Stimulated activated naive CD8-positive, alpha-beta T cell treated with anti-CD3 and anti-CD28 coated beads, Interleukin-15, Interleukin-2, amounts not matched to agents 100 ng/mL and 50 ng/mL, for 24 hours (primary cell): ENCODE data around the gene SH3RF1.
"Not testable (repeated sequence)": the region's sequence is repeated elsewhere in the genome, so short reads cannot be mapped to it uniquely, and the experiment has no call there.

ENCODE experiments used
- H3K27ac Mint-ChIP-seq: one replicate; pipeline ENCODE4 v1.8.0; 2021; ENCODE audit warnings: mild to moderate bottlenecking, mixed read lengths
- H3K27me3 Mint-ChIP-seq: one replicate; pipeline ENCODE4 v1.8.0; 2021; ENCODE audit warnings: mixed read lengths
- H3K36me3 Mint-ChIP-seq: one replicate; pipeline ENCODE4 v1.8.0; 2021; ENCODE audit warnings: low read depth, mixed read lengths
- H3K4me1 Mint-ChIP-seq: one replicate; pipeline ENCODE4 v1.8.0; 2021; ENCODE audit warnings: low read depth, mixed read lengths
- H3K4me3 Mint-ChIP-seq: one replicate; pipeline ENCODE4 v1.8.0; 2021; ENCODE audit warnings: mild to moderate bottlenecking, mixed read lengths
- H3K9me3 Mint-ChIP-seq: one replicate; pipeline ENCODE4 v1.8.0; 2021; ENCODE audit warnings: mixed read lengths

SH3RF1 gene

DNA sequence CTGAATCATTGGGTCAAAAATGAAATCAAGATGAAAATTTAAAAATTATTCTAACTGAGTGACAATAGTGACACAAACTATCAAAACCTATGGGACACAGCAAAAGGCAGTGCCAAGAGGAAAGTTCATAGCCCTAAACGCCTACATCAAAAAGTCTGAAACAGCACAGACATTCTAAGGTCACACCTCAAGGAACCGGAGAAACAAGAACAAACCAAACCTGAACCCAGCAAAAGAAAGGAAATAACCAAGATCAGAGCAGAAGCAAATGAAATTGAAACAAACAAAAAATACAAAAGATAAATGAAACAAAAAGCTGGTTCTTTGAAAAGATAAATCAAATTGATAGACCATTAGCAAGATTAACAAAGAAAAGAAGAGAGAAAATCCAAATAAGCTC, 80.8 kb downstream of the SH3RF1 start:
- H3K27ac Mint-ChIP-seq, H3K27me3 Mint-ChIP-seq, H3K4me1 Mint-ChIP-seq, H3K9me3 Mint-ChIP-seq, H3K4me3 Mint-ChIP-seq, H3K36me3 Mint-ChIP-seq: not testable (repeated sequence)

DNA sequence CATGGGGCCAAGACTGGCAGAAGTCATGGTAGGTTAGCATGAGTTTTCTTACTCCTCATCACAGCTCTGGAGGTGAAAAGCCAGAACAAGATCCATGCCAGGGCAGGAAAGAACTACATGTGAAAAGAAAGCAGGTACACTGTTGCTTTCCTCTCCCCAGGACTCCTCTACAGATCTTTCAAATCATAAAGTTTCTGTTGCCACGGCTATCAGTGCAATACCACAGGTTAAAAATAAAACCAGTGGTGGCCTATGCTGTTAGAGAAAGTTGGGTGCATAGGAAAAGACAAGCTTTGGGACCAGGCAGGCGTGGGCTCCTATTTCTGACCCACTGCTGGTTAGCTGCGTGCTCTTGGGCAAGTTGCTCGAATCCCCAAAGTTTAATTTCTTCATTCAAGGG, 81.4 kb downstream of the SH3RF1 start:
- H3K4me1 Mint-ChIP-seq = no peaks in the 10 kb centered on the region
- H3K36me3 Mint-ChIP-seq = no peaks in the 10 kb centered on the region
- no peak overlapping the region for H3K27ac Mint-ChIP-seq
- no peaks in the 10 kb centered on the region for H3K27me3 Mint-ChIP-seq
- H3K4me3 Mint-ChIP-seq = no peak overlapping the region
- no peaks in the 10 kb centered on the region for H3K9me3 Mint-ChIP-seq

DNA sequence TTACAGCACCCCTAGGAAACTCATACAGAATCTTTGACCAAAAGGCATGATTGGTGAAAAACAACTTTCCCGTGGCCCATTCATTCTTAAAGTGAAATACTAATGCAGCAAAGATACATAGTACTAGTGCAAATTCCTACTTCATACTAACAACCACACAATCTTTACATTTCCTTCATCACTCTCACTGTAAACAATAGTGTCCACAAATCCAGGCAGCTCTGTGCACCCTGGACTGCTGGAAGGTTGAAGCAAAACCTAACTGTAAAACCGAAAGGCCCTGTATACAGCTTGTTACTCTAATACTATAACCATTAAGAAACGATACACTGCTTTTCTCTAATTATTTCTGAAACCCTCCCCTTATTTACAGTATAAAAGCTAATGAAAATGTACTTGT, 82.6 kb downstream of the SH3RF1 start:
- Mint-ChIP-seq H3K36me3 (no peaks in the 10 kb centered on the region), H3K4me3 (no peak overlapping the region), H3K27ac (no peak overlapping the region), H3K4me1 (no peaks in the 10 kb centered on the region), H3K9me3 (no peaks in the 10 kb centered on the region), H3K27me3 (no peaks in the 10 kb centered on the region)

DNA sequence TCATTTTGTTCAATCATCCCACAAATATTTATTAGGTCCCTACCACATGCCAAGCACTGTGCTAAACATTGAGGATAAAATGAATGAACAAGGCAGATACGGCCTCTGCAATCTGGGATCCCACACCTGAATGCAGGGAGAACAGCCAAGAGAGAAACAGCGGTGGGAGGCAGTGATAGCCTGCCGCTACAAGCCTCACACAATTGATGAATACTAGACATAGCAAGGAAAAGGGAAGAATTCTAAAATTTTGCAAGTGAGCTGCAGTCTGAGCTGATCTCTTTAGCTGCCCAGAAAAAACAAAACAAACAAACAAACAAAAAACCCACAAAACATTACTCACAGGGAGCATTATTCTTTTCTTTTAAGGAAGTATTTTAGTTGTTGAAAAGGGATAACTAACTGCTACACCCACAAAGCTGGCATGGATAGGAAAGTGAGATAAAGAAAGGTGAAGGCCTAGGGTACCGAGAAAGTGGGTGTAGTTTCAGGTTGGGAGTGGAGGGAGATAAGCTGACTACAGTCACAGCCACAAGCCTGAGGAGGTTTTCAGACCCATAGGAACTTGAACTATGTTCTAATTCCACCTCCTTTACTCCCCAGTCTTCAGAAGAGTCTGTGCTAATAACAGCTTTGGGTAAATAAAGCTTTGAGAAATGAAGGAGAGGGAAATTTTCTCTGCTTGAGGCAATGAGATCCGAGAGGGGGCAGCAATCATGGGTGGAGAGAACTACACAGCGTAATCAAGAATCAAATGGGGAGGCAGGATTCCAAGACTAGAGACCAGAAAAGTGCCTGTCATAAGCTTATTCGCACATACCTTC, 85.4 kb downstream of the SH3RF1 start:
- no peaks in the 10 kb centered on the region for H3K36me3 Mint-ChIP-seq
- H3K27ac Mint-ChIP-seq = no peak overlapping the region
- peaks cover 5% of the 10 kb centered on the region for H3K27me3 Mint-ChIP-seq
- H3K9me3 Mint-ChIP-seq = no peaks in the 10 kb centered on the region
- no peak overlapping the region for H3K4me3 Mint-ChIP-seq
- H3K4me1 Mint-ChIP-seq = no peaks in the 10 kb centered on the region

DNA sequence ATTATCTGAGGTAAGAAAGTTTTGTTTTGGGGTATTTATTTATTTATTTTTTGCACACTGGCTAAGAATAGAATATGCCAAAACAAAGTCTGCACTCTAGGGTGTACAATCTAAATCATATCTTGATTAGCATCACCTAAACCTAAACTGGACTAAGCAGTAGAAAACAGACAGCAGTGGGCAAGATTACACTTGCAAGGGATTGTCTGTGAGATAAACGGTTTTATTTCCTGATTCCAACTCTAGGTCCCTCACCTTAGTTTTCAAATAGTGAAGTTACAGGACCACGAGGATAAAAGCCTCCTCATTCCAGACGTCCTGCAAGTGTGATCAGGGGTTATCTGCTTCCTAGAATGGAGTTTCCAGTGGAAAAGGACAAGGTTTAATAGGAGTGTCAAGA, 86.1 kb downstream of the SH3RF1 start:
- Mint-ChIP-seq H3K9me3 (no peaks in the 10 kb centered on the region), H3K27ac (no peak overlapping the region), H3K4me1 (no peaks in the 10 kb centered on the region), H3K27me3 (peaks cover 5% of the 10 kb centered on the region), H3K36me3 (no peaks in the 10 kb centered on the region), H3K4me3 (no peak overlapping the region)

DNA sequence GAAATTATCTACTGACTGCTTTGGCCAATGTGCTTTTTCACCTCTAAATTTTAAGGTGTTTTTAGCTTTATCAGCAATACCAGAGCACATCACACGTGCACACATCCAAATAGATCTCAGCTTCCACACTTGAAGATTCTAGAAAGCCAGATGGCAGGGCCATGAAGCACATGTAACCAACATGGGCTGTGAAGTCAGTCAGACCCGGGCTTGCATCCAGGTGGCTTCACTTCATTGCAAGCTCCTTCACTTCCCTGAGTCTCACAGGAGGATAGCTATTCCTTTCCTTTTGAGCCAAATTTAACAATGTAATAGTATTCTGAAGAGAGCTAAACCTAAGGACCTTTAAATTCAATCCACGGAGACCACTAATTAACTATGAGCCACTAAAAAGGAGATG, 86.5 kb downstream of the SH3RF1 start:
- no peak overlapping the region for H3K27ac Mint-ChIP-seq
- H3K36me3 Mint-ChIP-seq = no peaks in the 10 kb centered on the region
- H3K9me3 Mint-ChIP-seq = no peaks in the 10 kb centered on the region
- H3K27me3 Mint-ChIP-seq = peaks cover 5% of the 10 kb centered on the region
- H3K4me1 Mint-ChIP-seq = no peaks in the 10 kb centered on the region
- no peak overlapping the region for H3K4me3 Mint-ChIP-seq

DNA sequence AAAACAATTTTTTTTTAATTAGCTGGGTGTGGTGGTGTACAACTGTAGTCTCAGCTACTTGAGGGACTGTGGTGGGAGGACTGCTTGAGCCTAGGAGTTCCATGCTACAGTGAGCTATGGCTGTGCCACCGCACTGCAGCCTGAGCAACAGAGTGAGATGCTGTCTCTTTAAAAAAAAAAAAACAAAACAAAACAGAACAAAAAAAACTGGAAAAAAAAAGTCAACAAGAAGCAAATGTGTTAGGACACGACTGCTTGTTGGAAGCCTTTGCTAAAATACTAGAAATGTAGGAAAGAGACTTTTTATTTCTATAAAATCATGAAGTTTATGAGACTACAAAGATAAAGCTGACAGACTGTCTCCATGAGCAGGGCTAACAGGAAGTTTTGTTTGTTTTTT, 87.2 kb downstream of the SH3RF1 start:
- H3K27me3 Mint-ChIP-seq = peaks cover 5% of the 10 kb centered on the region
- no peaks in the 10 kb centered on the region for H3K36me3 Mint-ChIP-seq

DNA sequence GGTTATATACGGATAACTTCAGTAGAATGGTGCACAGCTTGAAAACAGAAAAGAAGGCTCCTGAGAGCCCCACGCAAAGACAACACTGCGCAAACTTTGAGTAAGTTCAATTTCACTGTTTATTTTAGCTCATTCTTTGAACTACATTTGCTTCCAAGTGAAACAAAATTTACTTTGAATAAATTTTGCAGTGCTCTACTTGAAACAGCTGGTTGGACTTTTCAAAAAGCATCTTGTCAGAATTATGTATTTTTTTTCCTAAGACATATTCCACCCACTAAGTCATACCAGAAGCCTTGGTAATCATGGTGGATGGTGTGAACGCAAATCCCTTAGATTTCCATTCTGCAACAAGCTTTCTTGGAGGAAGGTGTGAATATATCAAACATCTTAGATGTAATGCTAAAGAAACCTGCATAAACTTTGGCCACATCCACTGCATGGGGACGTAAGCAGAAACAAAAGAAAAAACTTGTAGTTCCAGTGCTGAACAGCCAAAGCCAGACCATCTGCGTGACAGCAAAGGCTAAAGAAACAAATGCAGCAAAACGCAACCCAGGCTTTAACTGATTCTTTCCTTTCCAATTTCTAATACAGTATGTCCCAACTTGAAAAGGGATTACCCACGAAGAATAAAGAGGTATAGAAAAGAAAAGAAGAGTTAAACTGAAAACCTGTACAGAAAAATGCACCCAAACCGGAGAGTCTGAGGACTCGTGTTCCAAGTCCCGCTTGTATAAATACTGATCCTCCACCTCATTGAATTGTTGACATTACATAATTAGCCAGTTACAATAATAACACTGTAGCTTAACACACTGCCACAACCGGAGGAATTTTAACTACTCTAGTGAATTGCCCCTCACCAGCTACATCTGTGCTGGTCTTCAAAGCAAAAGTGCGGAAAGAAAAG, 90.9 kb downstream of the SH3RF1 start:
- H3K4me1 Mint-ChIP-seq = no peaks in the 10 kb centered on the region

More for the DNA sequence above, 87.2 kb downstream of the SH3RF1 start:
- H3K27ac Mint-ChIP-seq = no peak overlapping the region
- H3K4me1 Mint-ChIP-seq = no peaks in the 10 kb centered on the region
- H3K4me3 Mint-ChIP-seq = no peak overlapping the region
- H3K9me3 Mint-ChIP-seq = no peaks in the 10 kb centered on the region

DNA sequence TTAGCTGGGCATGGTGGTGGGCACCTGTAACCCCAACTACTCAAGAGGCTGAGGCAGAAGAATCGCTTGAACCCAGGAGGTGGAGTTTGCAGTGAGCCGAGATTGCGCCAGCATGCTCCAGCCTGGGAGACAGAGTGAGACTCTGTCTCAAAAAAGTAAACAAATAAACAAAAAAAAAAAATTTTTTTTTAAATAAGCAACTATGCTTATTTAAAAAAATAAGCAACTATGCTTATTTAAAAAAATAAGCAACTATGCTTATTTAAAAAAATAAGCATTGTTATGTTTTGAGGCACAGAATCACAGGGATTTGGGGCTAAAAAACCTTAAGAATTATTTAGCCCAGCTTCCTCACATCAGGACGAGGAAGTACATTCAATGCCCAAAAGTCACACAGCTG, 92.7 kb downstream of the SH3RF1 start:
- not testable (repeated sequence) for H3K36me3 Mint-ChIP-seq, H3K4me3 Mint-ChIP-seq, H3K9me3 Mint-ChIP-seq, H3K27ac Mint-ChIP-seq, H3K4me1 Mint-ChIP-seq, H3K27me3 Mint-ChIP-seq

More for the DNA sequence above, 90.9 kb downstream of the SH3RF1 start:
- no peaks in the 10 kb centered on the region for H3K36me3 Mint-ChIP-seq
- H3K9me3 Mint-ChIP-seq = no peaks in the 10 kb centered on the region
- no peak overlapping the region for H3K4me3 Mint-ChIP-seq
- peaks cover 5% of the 10 kb centered on the region for H3K27me3 Mint-ChIP-seq
- no peak overlapping the region for H3K27ac Mint-ChIP-seq

DNA sequence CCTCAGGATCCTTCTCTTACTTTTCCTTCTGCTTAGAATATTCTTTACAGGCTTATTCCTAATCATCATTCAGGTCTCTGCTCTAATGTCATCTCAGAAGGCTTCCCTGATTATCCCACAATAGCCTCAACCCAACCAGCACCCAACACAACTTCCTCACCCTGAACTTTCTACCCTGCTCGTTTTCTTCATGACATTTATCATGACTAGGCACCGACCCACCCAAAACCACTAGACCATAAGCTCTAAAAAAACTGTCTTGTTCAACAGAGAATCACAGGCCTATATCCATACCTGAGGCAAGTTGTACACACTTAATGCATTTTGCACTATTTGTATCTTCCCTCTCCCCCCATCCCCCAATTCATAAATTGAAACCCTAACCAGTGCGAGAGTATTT, 95.3 kb downstream of the SH3RF1 start:
- no peak overlapping the region for H3K27ac Mint-ChIP-seq
- H3K4me3 Mint-ChIP-seq = no peak overlapping the region
- no peaks in the 10 kb centered on the region for H3K4me1 Mint-ChIP-seq

DNA sequence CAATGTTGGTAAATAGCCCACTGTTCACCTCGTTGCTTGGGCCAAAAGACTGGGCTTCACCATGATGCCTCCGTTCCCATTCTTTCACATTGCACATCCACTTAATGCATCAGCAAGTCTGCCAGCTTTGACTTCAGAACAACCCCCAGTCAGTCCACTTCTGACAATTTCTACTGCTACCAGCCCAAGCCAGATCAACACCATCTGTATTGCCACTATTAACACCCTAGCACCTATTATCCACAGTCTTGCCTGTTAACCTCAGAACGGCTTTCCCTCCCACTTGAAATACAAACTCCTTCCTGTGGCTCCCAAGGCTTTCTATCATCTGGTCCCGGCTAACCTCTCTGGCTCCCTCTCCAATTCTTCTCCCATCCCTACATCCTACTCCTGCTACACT, 95.7 kb downstream of the SH3RF1 start:
- H3K9me3 Mint-ChIP-seq = no peaks in the 10 kb centered on the region
- peaks cover 3% of the 10 kb centered on the region for H3K27me3 Mint-ChIP-seq
- H3K4me1 Mint-ChIP-seq = no peaks in the 10 kb centered on the region
- no peak overlapping the region for H3K27ac Mint-ChIP-seq
- no peaks in the 10 kb centered on the region for H3K36me3 Mint-ChIP-seq
- no peak overlapping the region for H3K4me3 Mint-ChIP-seq

More for the DNA sequence above, 95.3 kb downstream of the SH3RF1 start:
- Mint-ChIP-seq H3K27me3 (peaks cover 3% of the 10 kb centered on the region), H3K36me3 (no peaks in the 10 kb centered on the region), H3K9me3 (no peaks in the 10 kb centered on the region)

DNA sequence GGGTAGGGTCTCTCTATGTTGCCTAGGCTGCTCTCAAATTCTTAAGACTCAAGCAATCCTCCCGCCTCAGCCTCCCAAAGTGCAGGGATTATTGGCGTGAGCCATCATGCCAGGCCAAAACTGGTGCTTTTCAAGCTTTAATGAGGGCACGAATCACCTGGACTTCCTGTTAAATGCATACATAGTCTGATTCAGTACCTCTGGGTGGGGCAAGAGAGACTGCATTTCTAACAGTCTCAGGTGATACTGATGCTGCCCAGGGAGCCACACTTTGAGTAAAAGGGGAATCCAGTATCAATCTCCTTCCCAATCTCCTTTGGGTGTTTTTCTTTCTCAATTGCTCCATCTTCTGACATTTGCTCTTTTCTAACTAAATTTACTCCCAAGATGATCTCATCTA, 96.5 kb downstream of the SH3RF1 start:
- H3K4me1 Mint-ChIP-seq = no peaks in the 10 kb centered on the region

DNA sequence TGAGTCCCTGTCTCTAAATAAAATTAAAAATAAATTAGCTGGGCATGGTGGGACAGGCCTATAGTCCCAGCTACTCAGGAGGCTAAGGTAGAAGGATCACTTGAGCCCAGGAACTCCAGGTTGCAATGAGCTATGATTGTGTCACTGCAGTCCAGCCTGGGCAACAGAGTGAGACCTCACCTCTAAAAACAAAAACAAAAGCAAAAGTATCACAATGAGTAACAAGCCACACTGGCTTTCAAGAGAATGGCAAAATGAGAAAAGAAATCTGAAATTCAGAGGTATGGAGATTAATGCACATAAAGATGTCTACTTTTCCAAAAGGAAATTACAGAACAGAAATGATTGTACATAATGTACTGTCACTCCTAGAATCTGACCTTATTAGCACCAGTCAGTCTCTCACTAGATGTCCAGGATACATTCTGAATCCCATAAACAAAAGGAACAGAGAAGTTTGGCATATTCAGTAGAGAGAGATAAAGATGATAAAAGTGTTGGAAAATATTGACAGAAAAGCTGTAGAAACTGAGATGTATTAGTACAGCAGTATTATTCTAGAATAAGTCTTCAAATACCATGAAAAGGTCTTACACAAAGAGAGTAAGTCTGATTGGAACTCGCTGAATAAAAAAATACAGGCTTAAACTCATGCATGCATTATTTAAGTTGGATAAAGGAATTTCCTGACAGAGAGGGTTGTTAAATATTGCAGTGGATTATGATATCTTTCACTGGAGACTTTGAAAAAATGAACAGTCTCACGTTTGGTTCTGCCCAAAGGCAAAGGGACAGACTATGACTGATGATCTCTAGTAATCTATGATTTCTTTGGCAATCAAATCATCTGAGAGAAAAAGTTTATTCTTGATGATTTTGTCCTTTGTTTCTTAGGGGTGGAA, 102.5 kb downstream of the SH3RF1 start:
- no peak overlapping the region for H3K4me3 Mint-ChIP-seq
- H3K27me3 Mint-ChIP-seq = peaks cover 3% of the 10 kb centered on the region
- no peaks in the 10 kb centered on the region for H3K4me1 Mint-ChIP-seq
- no peaks in the 10 kb centered on the region for H3K36me3 Mint-ChIP-seq
- no peak overlapping the region for H3K27ac Mint-ChIP-seq
- no peaks in the 10 kb centered on the region for H3K9me3 Mint-ChIP-seq

More for the DNA sequence above, 96.5 kb downstream of the SH3RF1 start:
- Mint-ChIP-seq H3K9me3 (no peaks in the 10 kb centered on the region), H3K36me3 (no peaks in the 10 kb centered on the region), H3K4me3 (no peak overlapping the region), H3K27ac (no peak overlapping the region), H3K27me3 (peaks cover 3% of the 10 kb centered on the region)

DNA sequence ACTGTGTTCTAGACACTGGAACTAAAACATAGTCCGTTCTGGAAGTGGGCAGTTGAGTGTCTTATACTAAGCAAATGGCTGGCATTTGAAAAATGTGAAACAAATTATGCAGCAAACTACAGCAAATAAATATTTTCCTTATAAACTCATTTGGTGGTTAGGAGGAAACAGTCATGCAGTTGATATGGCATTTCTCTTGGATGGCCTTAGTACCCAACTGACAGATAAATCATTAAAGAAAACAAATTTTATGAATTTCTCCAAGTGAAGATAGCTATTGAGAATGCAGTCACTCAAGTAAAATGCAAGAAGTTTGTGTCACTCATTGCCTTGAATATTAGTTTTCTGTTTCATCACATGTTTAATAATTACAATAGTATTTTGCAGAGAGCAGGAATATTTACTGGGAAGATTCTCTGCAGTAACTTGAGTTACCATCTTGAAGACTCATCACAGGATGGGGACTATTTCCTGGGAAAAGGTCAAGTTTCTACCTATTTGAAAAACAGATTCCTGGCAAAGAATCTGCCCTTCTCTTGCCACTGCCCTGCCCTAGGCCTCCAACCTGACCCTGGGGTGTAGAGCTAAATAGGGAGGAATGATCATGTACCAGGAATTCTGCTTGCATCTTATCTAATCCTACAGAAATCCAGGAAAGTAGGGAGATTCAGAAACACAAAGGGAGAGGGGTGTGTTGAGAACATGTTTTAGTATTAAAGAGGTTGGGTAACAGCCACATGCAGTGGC, 105.9 kb downstream of the SH3RF1 start:
- Mint-ChIP-seq H3K27me3 (peaks cover 3% of the 10 kb centered on the region), H3K9me3 (no peaks in the 10 kb centered on the region), H3K36me3 (no peaks in the 10 kb centered on the region), H3K4me3 (no peak overlapping the region), H3K27ac (no peak overlapping the region), H3K4me1 (no peaks in the 10 kb centered on the region)
